ENCODE data around the gene RRM2. TPM values are rescaled to one million over a fixed set of nuclear protein-coding genes. Genes with fewer than 3 reads are reported as not detected.

RRM2 gene
- total RNA-seq, 1 donor from 2014 or later: 28.3 TPM

- H3K4me1 Mint-ChIP-seq (ENCODE audit: unreplicated experiment): peaks cover 6% of the 10 kb centered on the region
- H3K27me3 Mint-ChIP-seq (ENCODE audit: unreplicated experiment): no peaks in the 10 kb centered on the region
- H3K27ac Mint-ChIP-seq (ENCODE audit: unreplicated experiment): no peak overlapping the region
- H3K4me3 Mint-ChIP-seq (ENCODE audit: unreplicated experiment): no peak overlapping the region
- H3K9me3 Mint-ChIP-seq (ENCODE audit: unreplicated experiment): no peaks in the 10 kb centered on the region
- no peaks in the 10 kb centered on the region for H3K36me3 Mint-ChIP-seq (ENCODE audit: unreplicated experiment)
- TF ChIP-seq, protein P1, sequence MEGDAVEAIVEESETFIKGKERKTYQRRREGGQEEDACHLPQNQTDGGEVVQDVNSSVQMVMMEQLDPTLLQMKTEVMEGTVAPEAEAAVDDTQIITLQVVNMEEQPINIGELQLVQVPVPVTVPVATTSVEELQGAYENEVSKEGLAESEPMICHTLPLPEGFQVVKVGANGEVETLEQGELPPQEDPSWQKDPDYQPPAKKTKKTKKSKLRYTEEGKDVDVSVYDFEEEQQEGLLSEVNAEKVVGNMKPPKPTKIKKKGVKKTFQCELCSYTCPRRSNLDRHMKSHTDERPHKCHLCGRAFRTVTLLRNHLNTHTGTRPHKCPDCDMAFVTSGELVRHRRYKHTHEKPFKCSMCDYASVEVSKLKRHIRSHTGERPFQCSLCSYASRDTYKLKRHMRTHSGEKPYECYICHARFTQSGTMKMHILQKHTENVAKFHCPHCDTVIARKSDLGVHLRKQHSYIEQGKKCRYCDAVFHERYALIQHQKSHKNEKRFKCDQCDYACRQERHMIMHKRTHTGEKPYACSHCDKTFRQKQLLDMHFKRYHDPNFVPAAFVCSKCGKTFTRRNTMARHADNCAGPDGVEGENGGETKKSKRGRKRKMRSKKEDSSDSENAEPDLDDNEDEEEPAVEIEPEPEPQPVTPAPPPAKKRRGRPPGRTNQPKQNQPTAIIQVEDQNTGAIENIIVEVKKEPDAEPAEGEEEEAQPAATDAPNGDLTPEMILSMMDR (IDR thresholded peaks at IDR 0.05): no peak
- no peak for DNase-seq (ENCODE audit: extremely low spot score, unreplicated experiment)
Observed at GRCh38 chr2:10161206-10161931, 38.8 kb downstream of the RRM2 start.

DNA sequence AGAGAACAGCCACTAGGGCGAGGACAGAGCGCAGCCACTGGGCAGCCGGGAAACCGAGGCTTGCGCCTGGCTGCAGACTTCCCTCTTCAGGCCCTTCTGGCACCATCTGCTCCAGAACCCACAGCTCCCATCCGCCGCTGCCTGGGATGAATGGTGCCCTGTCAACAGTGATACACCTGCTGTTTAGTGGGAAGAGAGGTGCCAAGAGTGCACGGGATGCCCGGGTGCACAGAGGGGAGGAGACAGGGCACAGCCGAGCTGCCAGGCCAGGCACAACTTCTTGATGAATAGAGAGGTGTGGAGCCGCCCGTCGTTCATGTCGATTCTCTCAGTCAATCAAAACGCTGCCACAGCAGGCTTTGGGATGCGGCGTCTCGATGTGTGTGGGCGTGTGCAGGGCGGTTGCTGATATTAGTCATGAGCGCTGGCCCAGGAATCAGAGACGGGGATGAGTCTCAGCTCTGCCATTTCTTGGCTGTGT lies 39.5 kb downstream of the RRM2 start:
- H3K27me3 Mint-ChIP-seq (ENCODE audit: unreplicated experiment): no peaks in the 10 kb centered on the region
- H3K27ac Mint-ChIP-seq (ENCODE audit: unreplicated experiment): no peak overlapping the region
- DNase-seq (ENCODE audit: extremely low spot score, unreplicated experiment): no peak
- no peak overlapping the region for H3K4me3 Mint-ChIP-seq (ENCODE audit: unreplicated experiment)
- no peaks in the 10 kb centered on the region for H3K9me3 Mint-ChIP-seq (ENCODE audit: unreplicated experiment)
- H3K36me3 Mint-ChIP-seq (ENCODE audit: unreplicated experiment): no peaks in the 10 kb centered on the region
- H3K4me1 Mint-ChIP-seq (ENCODE audit: unreplicated experiment): peaks cover 6% of the 10 kb centered on the region
- TF ChIP-seq, protein P1 (IDR thresholded peaks at IDR 0.05): no peak

DNA sequence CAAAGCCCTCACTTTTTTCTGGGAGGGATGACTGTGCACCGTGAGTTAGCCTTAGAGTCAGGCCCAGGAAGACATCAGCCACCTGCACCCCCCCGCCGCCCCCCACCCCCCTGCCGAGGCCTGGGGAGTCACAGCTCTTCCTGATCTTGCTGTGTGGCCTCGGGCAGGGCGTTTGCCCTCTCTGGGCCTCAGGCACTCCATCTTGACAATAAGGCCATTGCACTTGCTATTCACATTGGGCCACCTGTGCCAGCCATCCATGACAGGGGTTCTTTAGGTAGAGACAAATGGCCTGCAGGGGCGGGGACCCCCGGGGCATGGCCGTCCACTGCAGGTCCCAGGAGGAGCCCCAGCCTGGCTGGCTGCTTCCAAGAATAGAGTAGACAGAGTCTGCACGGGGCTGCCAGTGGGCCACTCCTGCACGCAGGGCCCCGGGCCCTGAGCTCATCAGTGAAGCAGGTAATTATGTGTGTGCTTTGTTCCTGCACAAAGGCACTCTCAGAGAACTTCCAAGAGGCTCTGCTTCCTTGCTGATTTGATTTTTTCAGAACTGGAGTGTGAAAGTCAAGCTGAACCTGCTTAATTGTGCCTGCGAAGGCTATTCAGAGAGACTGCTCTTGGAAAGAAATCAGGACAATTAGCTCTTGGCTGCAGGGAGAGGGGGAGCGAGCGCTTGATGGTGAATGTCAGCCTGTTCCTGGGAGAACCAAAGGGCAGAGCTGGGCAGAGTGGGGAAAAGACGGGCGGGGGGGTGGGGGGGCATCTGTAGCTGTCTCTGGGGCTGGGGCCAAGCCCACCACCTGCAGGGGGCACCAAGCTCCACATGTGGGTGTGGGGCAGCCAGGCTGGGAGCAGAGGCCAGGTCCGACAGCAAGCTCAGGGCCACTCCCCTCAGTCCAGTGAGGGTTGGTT lies 40.3 kb downstream of the RRM2 start:
- TF ChIP-seq, protein P1 (IDR thresholded peaks at IDR 0.05): peak; percentile 26
- Mint-ChIP-seq H3K27ac (ENCODE audit: unreplicated experiment) (no peak overlapping the region), H3K4me3 (ENCODE audit: unreplicated experiment) (no peak overlapping the region), H3K4me1 (ENCODE audit: unreplicated experiment) (peaks cover 10% of the 10 kb centered on the region), H3K36me3 (ENCODE audit: unreplicated experiment) (no peaks in the 10 kb centered on the region), H3K27me3 (ENCODE audit: unreplicated experiment) (no peaks in the 10 kb centered on the region), H3K9me3 (ENCODE audit: unreplicated experiment) (no peaks in the 10 kb centered on the region)
- DNase-seq (ENCODE audit: extremely low spot score, unreplicated experiment): no peak

GRCh38 chr2:10163498-10164486 lies 41.3 kb downstream of the RRM2 start:
- Mint-ChIP-seq H3K27ac (ENCODE audit: unreplicated experiment) (no peak overlapping the region), H3K27me3 (ENCODE audit: unreplicated experiment) (no peaks in the 10 kb centered on the region), H3K4me3 (ENCODE audit: unreplicated experiment) (no peak overlapping the region), H3K36me3 (ENCODE audit: unreplicated experiment) (no peaks in the 10 kb centered on the region), H3K9me3 (ENCODE audit: unreplicated experiment) (no peaks in the 10 kb centered on the region), H3K4me1 (ENCODE audit: unreplicated experiment) (peaks cover 19% of the 10 kb centered on the region)
- TF ChIP-seq, protein P1 (IDR thresholded peaks at IDR 0.05): no peak
- no peak for DNase-seq (ENCODE audit: extremely low spot score, unreplicated experiment)

Data from osteocyte (in vitro differentiated cells).